OCI-LY7 (cell line): ENCODE measurements around the gene ABCC5. TPM values are rescaled to one million over a fixed set of nuclear protein-coding genes. Genes with fewer than 3 reads are reported as not detected.

ENCODE experiments used
- BruUV-seq: library from RNA; stranded (reverse); fragments of 400-500 nt; replicated peaks from 2 replicates; lab custom pipeline; 2021; lab: Mats Ljungman, UMichigan
- CTCF ChIA-PET: fragments of 300-600 bp; sonication (Branson Sonifier 250); formaldehyde crosslinking; loops from one replicate; lab custom pipeline; 2022; ENCODE audit warnings: antibody characterized with exemption; ENCODE audit not compliant: unreplicated experiment; lab: Charles Lee
- POLR2A ChIA-PET: fragments of 300-600 bp; sonication (Branson Sonifier 250); formaldehyde crosslinking; loops from one replicate; lab custom pipeline; 2022; ENCODE audit warnings: antibody characterized with exemption; lab: Charles Lee
- DNase-seq: peaks from one replicate; pipeline ENCODE4 v3.0.0-alpha.2; 2015; ENCODE audit warnings: low spot score
- H2AFZ ChIP-seq: fragments of 200-600 bp; sonication (generic), shearing (Covaris generic); 2 replicates; pipeline ENCODE4 v1.6.1; 2014; ENCODE audit warnings: mild to moderate bottlenecking, antibody characterized with exemption, low read length, moderate library complexity
- H3K27ac ChIP-seq: fragments of 200-600 bp; sonication (generic); 2 replicates; pipeline ENCODE4 v1.5.1; 2014; ENCODE audit warnings: mixed run types, low read depth, mild to moderate bottlenecking, moderate library complexity, low read length, inconsistent platforms; ENCODE audit not compliant: poor library complexity, severe bottlenecking
- H3K36me3 ChIP-seq: fragments of 200-600 bp; sonication (generic); 2 replicates; pipeline ENCODE4 v1.6.1; 2014; ENCODE audit warnings: mild to moderate bottlenecking, antibody characterized with exemption, low read length, moderate library complexity, mixed read lengths; ENCODE audit not compliant: insufficient read depth
- H3K4me1 ChIP-seq: fragments of 200-600 bp; sonication (generic); 2 replicates; pipeline ENCODE4 v1.5.1; 2014; ENCODE audit warnings: mild to moderate bottlenecking, low read length; ENCODE audit not compliant: insufficient read depth, poor library complexity, severe bottlenecking
- H3K4me2 ChIP-seq: fragments of 200-600 bp; sonication (generic); 2 replicates; pipeline ENCODE4 v1.6.1; 2014; ENCODE audit warnings: mild to moderate bottlenecking, low read length
- H3K4me3 ChIP-seq: fragments of 200-600 bp; sonication (generic); 2 replicates; pipeline ENCODE4 v1.5.1; 2014; ENCODE audit warnings: mild to moderate bottlenecking, low read depth, low read length; ENCODE audit not compliant: poor library complexity, severe bottlenecking
- H3K79me2 ChIP-seq: fragments of 200-600 bp; sonication (generic); 2 replicates; pipeline ENCODE4 v1.6.1; 2016; ENCODE audit warnings: low read depth, mild to moderate bottlenecking, low read length, moderate library complexity, mixed read lengths; ENCODE audit not compliant: insufficient read depth
- H3K9me2 ChIP-seq: fragments of 200-600 bp; sonication (generic); 2 replicates; pipeline ENCODE4 v1.6.1; 2016; ENCODE audit warnings: mild to moderate bottlenecking, low read length, mixed read lengths; ENCODE audit not compliant: insufficient read depth
- H3K9me3 ChIP-seq: fragments of 200-600 bp; sonication (generic); 2 replicates; pipeline ENCODE4 v1.6.1; 2014; ENCODE audit warnings: mild to moderate bottlenecking, mixed run types, low read length, mixed read lengths
- H4K20me1 ChIP-seq: fragments of 200-600 bp; sonication (generic); 2 replicates; pipeline ENCODE4 v1.6.1; 2014; ENCODE audit warnings: mild to moderate bottlenecking, antibody characterized with exemption, low read length, moderate library complexity, mixed read lengths; ENCODE audit not compliant: insufficient read depth
- EZH2phosphoT487 ChIP-seq: fragments of 200-600 bp; sonication (generic); IDR thresholded peaks from 2 replicates; pipeline ENCODE4 v1.6.1; 2018; ENCODE audit warnings: low read depth, borderline replicate concordance, mild to moderate bottlenecking, mixed run types, antibody characterized with exemption, low read length, moderate library complexity, mixed read lengths
- intact Hi-C: fragments of 100-400 bp; cut with micrococcal nuclease; formaldehyde crosslinking; loops from one replicate; pipeline ENCODE4 v1.10.0; 2022; ENCODE audit not compliant: unreplicated experiment
- total RNA-seq, 2 experiments: library from RNA; depleted of rRNA in 1 of 2; stranded (reverse); fragments of >200 nt in 1 of 2; shearing (Covaris generic) in 1 of 2; gene quantifications; 2 replicates each; pipeline ENCODE4 v1.2.3, GENCODE V29; 2014 to 2022
- TF ChIP-seq, protein P1 (sequence below): fragments of 200-600 bp; sonication (generic); conservative IDR thresholded peaks from 2 replicates; pipeline ENCODE4 v1.5.1; 2014; ENCODE audit warnings: mild to moderate bottlenecking, antibody characterized with exemption, low read length, moderate library complexity, mixed read lengths

ABCC5 gene
- total RNA-seq, 2 experiments from 2014 or later = 18.1 to 24.8 TPM

DNA sequence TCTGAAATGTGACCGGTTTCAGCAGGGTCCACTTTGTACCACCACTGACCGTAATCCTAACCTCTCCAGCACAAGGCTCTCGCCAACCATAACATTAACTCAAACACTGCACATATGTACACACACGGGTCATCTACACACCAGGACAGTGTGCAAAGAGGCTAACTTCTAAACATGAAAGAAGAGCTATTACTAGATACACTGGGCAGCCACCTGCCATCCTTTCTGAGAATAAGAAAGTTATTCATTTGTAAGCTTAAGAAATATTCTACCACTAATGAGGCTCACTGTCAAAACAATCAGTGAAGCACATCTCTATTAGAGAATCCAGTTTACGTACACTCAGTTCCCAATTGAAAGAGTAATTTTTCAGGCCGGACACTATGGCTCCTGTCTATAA is 73.9 kb downstream of the ABCC5 start:
- CTCF ChIA-PET = no interaction called here
- TF ChIP-seq EZH2phosphoT487 = no peak
- TF ChIP-seq, protein P1, sequence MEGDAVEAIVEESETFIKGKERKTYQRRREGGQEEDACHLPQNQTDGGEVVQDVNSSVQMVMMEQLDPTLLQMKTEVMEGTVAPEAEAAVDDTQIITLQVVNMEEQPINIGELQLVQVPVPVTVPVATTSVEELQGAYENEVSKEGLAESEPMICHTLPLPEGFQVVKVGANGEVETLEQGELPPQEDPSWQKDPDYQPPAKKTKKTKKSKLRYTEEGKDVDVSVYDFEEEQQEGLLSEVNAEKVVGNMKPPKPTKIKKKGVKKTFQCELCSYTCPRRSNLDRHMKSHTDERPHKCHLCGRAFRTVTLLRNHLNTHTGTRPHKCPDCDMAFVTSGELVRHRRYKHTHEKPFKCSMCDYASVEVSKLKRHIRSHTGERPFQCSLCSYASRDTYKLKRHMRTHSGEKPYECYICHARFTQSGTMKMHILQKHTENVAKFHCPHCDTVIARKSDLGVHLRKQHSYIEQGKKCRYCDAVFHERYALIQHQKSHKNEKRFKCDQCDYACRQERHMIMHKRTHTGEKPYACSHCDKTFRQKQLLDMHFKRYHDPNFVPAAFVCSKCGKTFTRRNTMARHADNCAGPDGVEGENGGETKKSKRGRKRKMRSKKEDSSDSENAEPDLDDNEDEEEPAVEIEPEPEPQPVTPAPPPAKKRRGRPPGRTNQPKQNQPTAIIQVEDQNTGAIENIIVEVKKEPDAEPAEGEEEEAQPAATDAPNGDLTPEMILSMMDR = no peak
- Histone ChIP-seq H2AFZ (no peak overlapping the region), H3K9me3 (no peaks in the 10 kb centered on the region), H3K4me1 (no peaks in the 10 kb centered on the region), H3K4me3 (no peak overlapping the region), H3K9me2 (no peaks in the 10 kb centered on the region), H3K36me3 (peaks cover 17% of the 10 kb centered on the region; the same call in 1 of the 2 replicates), H3K79me2 (no peaks in the 10 kb centered on the region), H3K27ac (no peak overlapping the region), H3K4me2 (no peak overlapping the region), H4K20me1 (no peaks in the 10 kb centered on the region)
- BruUV-seq = no TSS peak
- POLR2A ChIA-PET = interaction anchor here (0.6 kb wide), 1 partner anchor 10 kb away, joined by 3 read pairs; no protein-coding TSS in a partner anchor
- DNase-seq = no peak
- intact Hi-C loops = no loop called here

DNA sequence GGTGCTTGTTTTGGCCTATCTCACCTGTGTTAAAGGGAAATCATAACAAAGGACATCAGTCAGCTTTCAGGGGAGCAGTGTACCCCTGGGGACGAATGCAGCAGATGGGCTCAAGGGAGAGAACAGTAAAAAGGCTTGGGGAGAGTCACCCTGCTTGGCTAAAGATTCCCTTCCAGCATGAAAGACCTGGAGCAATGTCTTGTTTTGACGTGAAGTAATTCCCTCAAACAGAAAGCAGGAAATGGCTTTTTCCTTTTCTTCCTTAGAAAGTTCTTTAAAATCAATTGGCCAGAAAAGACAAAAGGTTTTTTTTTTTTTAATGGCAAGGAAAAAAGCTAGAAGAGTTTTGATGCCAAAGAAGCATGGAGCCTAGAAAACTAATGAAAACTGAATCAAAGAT is 76.5 kb downstream of the ABCC5 start:
- DNase-seq = no peak
- no peak overlapping the region for H2AFZ ChIP-seq
- H3K9me3 ChIP-seq = no peaks in the 10 kb centered on the region
- CTCF ChIA-PET = interaction anchor here (1.0 kb wide), 1 partner anchor 61 kb away, joined by 3 read pairs; no protein-coding TSS in a partner anchor
- peaks cover 26% of the 10 kb centered on the region; the same call in 1 of the 2 replicates for H3K36me3 ChIP-seq
- H3K79me2 ChIP-seq = no peaks in the 10 kb centered on the region
- no peak overlapping the region for H3K4me2 ChIP-seq
- no peaks in the 10 kb centered on the region for H3K4me1 ChIP-seq
- no TSS peak for BruUV-seq
- H3K9me2 ChIP-seq = no peaks in the 10 kb centered on the region
- intact Hi-C loops = no loop called here
- no peaks in the 10 kb centered on the region for H4K20me1 ChIP-seq
- no peak for TF ChIP-seq EZH2phosphoT487
- TF ChIP-seq, protein P1 = no peak
- no peak overlapping the region for H3K4me3 ChIP-seq
- POLR2A ChIA-PET = interaction anchor here (0.6 to 1.2 kb wide), 2 partner anchors 20 to 120 kb away, joined by 3 read pairs; no protein-coding TSS in a partner anchor
- H3K27ac ChIP-seq = no peak overlapping the region

DNA sequence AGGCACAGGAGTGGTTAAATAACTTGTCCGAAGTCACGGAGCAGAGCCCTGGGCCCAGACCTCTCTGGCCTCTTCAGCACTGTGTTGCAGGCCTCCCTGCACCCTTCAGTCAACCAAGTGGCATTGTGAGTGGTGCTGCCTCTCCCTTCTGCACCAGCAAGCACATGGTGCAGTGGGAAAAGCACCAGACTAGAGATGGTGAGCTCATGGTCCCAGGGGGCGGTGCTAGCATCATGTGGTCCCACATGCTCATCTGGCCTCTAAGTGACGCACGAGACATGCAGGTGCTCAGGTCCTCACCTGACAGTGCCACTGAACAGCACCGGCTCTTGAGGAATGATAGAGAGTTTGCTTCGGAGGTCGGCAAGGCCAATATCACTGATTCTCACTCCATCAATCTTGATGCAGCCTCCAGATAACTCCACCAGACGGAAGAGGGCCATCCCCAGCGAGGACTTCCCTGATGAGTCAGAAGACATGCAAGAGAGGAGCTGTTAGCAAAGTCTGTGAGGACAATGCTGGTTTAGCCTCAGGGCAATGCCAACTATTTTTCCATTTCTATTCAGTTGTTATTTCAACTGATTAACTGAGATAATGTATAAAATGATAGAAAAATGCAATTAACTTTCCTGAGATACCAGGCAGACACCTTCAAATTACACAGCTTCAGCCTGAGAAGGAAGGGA is 79.9 kb downstream of the ABCC5 start:
- Histone ChIP-seq H3K4me3 (no peak overlapping the region), H3K4me2 (no peak overlapping the region), H3K9me2 (no peaks in the 10 kb centered on the region), H3K27ac (no peak overlapping the region), H4K20me1 (no peaks in the 10 kb centered on the region), H3K9me3 (no peaks in the 10 kb centered on the region), H3K4me1 (no peaks in the 10 kb centered on the region), H3K79me2 (no peaks in the 10 kb centered on the region), H3K36me3 (peaks cover 19% of the 10 kb centered on the region), H2AFZ (no peak overlapping the region)
- ChIA-PET POLR2A (no interaction called here), CTCF (interaction anchor here (0.6 kb wide), 1 partner anchor 17 kb away, joined by 4 read pairs; no protein-coding TSS in a partner anchor)
- DNase-seq = no peak
- intact Hi-C loops = no loop called here
- TF ChIP-seq EZH2phosphoT487 = no peak
- TF ChIP-seq, protein P1 = no peak
- BruUV-seq = no TSS peak
